Erythroblast (primary cell): Measurements from ENCODE around the gene GALNT10.

ENCODE experiments used
- GATA1 ChIP-seq: IDR thresholded peaks from 2 replicates; pipeline ENCODE4 v1.6.1; 2011; ENCODE audit warnings: low read depth, mild to moderate bottlenecking, control low read depth, low read length, moderate library complexity
- POLR2A ChIP-seq: IDR thresholded peaks from 2 replicates; pipeline ENCODE4 v1.6.1; 2011; ENCODE audit warnings: mild to moderate bottlenecking, low read length

GRCh38 chr5:154312000-154312399 is 121.5 kb downstream of the GALNT10 start:
- no peak for TF ChIP-seq POLR2A
- TF ChIP-seq GATA1 = no peak
